Measurements from ENCODE around the gene OPCML. TPM values are rescaled to one million over a fixed set of nuclear protein-coding genes. Genes with fewer than 3 reads are reported as not detected.

OPCML gene
- total and polyA plus RNA-seq, 7 experiments from 2014 or later: not detected

DNA sequence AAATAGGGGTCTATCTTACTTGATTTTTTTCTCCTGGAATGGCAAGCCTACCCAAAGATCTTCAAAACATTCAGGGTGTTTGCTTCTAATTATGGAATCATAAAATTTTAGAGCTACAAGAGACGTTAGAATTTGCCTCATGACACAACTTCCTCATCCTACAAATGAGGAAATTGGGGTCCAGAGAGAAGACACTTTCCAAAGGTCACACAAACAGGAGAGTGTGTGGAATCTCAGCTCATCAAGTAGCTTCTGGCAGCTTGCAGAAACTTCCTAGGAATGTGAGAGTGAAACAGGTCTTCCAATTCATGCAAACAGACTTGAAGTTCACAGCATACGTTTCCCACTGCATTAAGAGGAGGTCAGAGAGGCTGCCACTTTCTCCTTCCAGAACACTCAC is 976.0 kb downstream of the OPCML start:
- Histone ChIP-seq H3K9me3 (ENCODE audit: control insufficient read depth in 2 of 3, low read length in 3 of 3) (no peaks in the 10 kb centered on the region), H3K27ac (ENCODE audit: low read depth, low read length) (no peak overlapping the region), H3K4me3 (ENCODE audit: low read length) (no peak overlapping the region), H3K27me3 (ENCODE audit: control insufficient read depth in 2 of 2, insufficient read depth in 2 of 2, low read length in 2 of 2) (no peaks in the 10 kb centered on the region), H3K36me3 (ENCODE audit: control insufficient read depth in 2 of 3, insufficient read depth in 3 of 3, low read length in 3 of 3) (no peaks in the 10 kb centered on the region), H3K4me1 (ENCODE audit: control insufficient read depth in 2 of 2, insufficient read depth in 2 of 2, low read length in 2 of 2) (no peaks in the 10 kb centered on the region)
- peaks cover 2 to 40% (median 15%) of the 10 kb centered on the region in 11 donors for H3K9me3 Mint-ChIP-seq
- no peak overlapping the region for H3K27ac Mint-ChIP-seq
- no peak overlapping the region for H3K4me3 Mint-ChIP-seq
- no peak for DNase-seq
- POLR2A ChIA-PET: no interaction called here
- H3K27me3 Mint-ChIP-seq: peaks cover 0 to 8% (median 3%) of the 10 kb centered on the region in 5 donors
- intact Hi-C loops (cut with micrococcal nuclease): no loop called here
- H3K36me3 Mint-ChIP-seq: peaks cover 0 to 9% (median 0%) of the 10 kb centered on the region in 5 donors
- no peaks in the 10 kb centered on the region for H3K4me1 Mint-ChIP-seq
- ATAC-seq: no peak
- CTCF ChIA-PET: no interaction called here

DNA sequence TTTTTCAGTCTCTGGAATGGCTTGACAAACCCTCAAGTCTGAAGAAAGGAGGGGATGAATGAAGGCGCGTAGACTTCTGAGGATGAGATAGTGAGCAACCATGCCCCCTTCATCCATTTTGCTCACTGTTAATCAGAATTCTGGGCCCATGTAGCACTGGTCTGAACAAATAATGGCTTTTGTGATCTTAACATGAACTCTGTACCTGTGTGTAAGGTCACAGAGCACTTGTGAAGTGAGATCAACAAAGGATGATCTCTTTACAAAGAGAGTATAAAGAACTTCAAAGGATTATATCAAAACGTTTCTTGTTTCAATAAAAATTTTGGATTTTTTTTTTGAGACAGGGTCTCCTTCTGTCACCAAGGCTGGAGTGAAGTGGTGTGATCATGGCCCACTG is 976.7 kb downstream of the OPCML start:
- H3K9me3 Mint-ChIP-seq: peaks cover 2 to 34% (median 12%) of the 10 kb centered on the region in 11 donors
- no peak for DNase-seq
- Histone ChIP-seq H3K4me1 (ENCODE audit: control insufficient read depth in 2 of 2, insufficient read depth in 2 of 2, low read length in 2 of 2) (no peaks in the 10 kb centered on the region), H3K36me3 (ENCODE audit: control insufficient read depth in 2 of 3, insufficient read depth in 3 of 3, low read length in 3 of 3) (no peaks in the 10 kb centered on the region), H3K9me3 (ENCODE audit: control insufficient read depth in 2 of 3, low read length in 3 of 3) (no peaks in the 10 kb centered on the region), H3K27me3 (ENCODE audit: control insufficient read depth in 2 of 2, insufficient read depth in 2 of 2, low read length in 2 of 2) (no peaks in the 10 kb centered on the region), H3K4me3 (ENCODE audit: low read length) (no peak overlapping the region), H3K27ac (ENCODE audit: low read depth, low read length) (no peak overlapping the region)
- H3K27ac Mint-ChIP-seq: no peak overlapping the region
- no peaks in the 10 kb centered on the region for H3K4me1 Mint-ChIP-seq
- intact Hi-C loops (cut with micrococcal nuclease): no loop called here
- H3K36me3 Mint-ChIP-seq: peaks cover 0 to 9% (median 0%) of the 10 kb centered on the region in 5 donors
- no peak for ATAC-seq
- H3K4me3 Mint-ChIP-seq: no peak overlapping the region
- H3K27me3 Mint-ChIP-seq: peaks cover 0 to 8% (median 2%) of the 10 kb centered on the region in 5 donors
- ChIA-PET POLR2A (no interaction called here), CTCF (no interaction called here)

DNA sequence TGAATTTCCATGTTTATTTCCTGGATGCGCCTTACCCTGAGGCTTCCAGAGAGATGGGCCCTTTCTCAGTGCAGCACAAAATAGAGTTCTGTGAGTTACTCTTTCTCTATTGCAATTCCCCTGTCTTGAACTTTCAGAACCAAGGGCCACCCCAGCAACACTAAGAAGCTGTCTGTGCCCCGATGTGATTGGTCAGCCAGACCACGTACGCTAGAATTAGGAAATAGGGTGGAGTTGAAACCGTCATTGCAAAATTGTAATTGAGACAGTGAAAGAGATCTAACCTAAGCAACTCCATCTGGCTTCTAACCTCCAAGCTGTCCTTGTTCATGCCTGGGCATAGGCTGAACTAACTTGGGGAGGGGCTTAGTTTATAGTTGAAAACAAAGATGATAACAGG is 981.3 kb downstream of the OPCML start:
- H3K27me3 ChIP-seq (ENCODE audit: control insufficient read depth in 2 of 2, insufficient read depth in 2 of 2, low read length in 2 of 2): no peaks in the 10 kb centered on the region
- peaks cover 0 to 4% (median 0%) of the 10 kb centered on the region in 5 donors for H3K27me3 Mint-ChIP-seq
- H3K36me3 ChIP-seq (ENCODE audit: control insufficient read depth in 2 of 3, insufficient read depth in 3 of 3, low read length in 3 of 3): no peaks in the 10 kb centered on the region
- H3K4me1 ChIP-seq (ENCODE audit: control insufficient read depth in 2 of 2, insufficient read depth in 2 of 2, low read length in 2 of 2): no peaks in the 10 kb centered on the region
- peaks cover 7 to 22% (median 10%) of the 10 kb centered on the region in 11 donors for H3K9me3 Mint-ChIP-seq
- intact Hi-C loops (cut with micrococcal nuclease): no loop called here
- no peak for ATAC-seq
- no peaks in the 10 kb centered on the region for H3K4me1 Mint-ChIP-seq
- no peak for DNase-seq
- no peak overlapping the region for H3K4me3 Mint-ChIP-seq
- H3K36me3 Mint-ChIP-seq: peaks cover 0 to 4% (median 0%) of the 10 kb centered on the region in 5 donors
- H3K27ac ChIP-seq (ENCODE audit: low read depth, low read length): no peak overlapping the region
- no peaks in the 10 kb centered on the region for H3K9me3 ChIP-seq (ENCODE audit: control insufficient read depth in 2 of 3, low read length in 3 of 3)
- H3K27ac Mint-ChIP-seq: no peak overlapping the region
- H3K4me3 ChIP-seq (ENCODE audit: low read length): no peak overlapping the region
- CTCF ChIA-PET: no interaction called here
- POLR2A ChIA-PET: no interaction called here

DNA sequence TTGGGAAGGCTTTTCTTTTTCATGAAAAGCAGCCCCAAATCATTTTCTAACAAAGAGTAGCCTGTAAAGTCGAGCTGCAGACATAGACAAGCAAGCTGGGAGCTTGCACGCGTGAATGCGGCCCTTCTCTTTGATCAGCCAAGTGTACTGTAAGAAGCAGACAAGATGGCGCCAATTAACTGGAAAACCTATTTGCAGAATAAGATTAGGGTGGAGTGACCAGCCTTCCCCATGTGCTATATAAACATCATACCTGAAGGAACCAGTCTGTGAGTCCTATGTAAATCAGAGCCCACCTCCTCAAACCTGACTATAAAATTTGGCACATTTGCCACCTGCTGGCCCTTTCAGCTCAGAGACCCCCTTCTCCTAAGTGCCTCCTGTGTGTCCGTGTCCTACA is 982.7 kb downstream of the OPCML start:
- no peaks in the 10 kb centered on the region for H3K27me3 ChIP-seq (ENCODE audit: control insufficient read depth in 2 of 2, insufficient read depth in 2 of 2, low read length in 2 of 2)
- H3K4me1 ChIP-seq (ENCODE audit: control insufficient read depth in 2 of 2, insufficient read depth in 2 of 2, low read length in 2 of 2): no peaks in the 10 kb centered on the region
- ChIA-PET POLR2A (no interaction called here), CTCF (no interaction called here)
- H3K4me1 Mint-ChIP-seq: no peaks in the 10 kb centered on the region
- no peak overlapping the region for H3K4me3 Mint-ChIP-seq
- H3K9me3 Mint-ChIP-seq: peaks cover 7 to 22% (median 9%) of the 10 kb centered on the region in 11 donors
- peaks cover 0 to 4% (median 0%) of the 10 kb centered on the region in 5 donors for H3K27me3 Mint-ChIP-seq
- H3K36me3 Mint-ChIP-seq: peaks cover 0 to 4% (median 0%) of the 10 kb centered on the region in 5 donors
- H3K4me3 ChIP-seq (ENCODE audit: low read length): no peak overlapping the region
- H3K9me3 ChIP-seq (ENCODE audit: control insufficient read depth in 2 of 3, low read length in 3 of 3): no peaks in the 10 kb centered on the region
- intact Hi-C loops (cut with micrococcal nuclease): no loop called here
- no peak for DNase-seq
- ATAC-seq: no peak
- H3K27ac ChIP-seq (ENCODE audit: low read depth, low read length): no peak overlapping the region
- no peak overlapping the region for H3K27ac Mint-ChIP-seq
- no peaks in the 10 kb centered on the region for H3K36me3 ChIP-seq (ENCODE audit: control insufficient read depth in 2 of 3, insufficient read depth in 3 of 3, low read length in 3 of 3)

DNA sequence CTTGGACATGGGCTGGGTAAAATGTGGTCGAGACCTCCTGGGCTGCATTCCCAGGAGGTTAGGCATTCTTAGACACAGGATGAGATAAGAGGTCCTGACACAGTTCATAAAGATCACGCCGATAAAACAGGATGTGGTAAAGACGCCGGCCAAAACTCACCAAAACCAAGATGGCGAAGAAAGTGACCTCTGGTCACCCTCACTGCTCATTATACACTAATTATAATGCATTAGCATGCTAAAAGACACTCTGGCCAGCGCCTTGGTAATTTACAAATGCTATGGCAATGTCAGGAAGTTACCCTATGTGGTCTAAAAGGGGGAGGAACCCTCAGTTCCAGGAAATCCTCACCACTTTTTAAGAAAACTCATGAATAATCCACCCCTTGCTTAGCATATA is 983.3 kb downstream of the OPCML start:
- CTCF ChIA-PET: no interaction called here
- no peak for DNase-seq
- H3K36me3 Mint-ChIP-seq: peaks cover 0 to 4% (median 0%) of the 10 kb centered on the region in 5 donors
- H3K36me3 ChIP-seq (ENCODE audit: control insufficient read depth in 2 of 3, insufficient read depth in 3 of 3, low read length in 3 of 3): no peaks in the 10 kb centered on the region
- H3K27me3 Mint-ChIP-seq: peaks cover 0 to 4% (median 0%) of the 10 kb centered on the region in 5 donors
- H3K27me3 ChIP-seq (ENCODE audit: control insufficient read depth in 2 of 2, insufficient read depth in 2 of 2, low read length in 2 of 2): no peaks in the 10 kb centered on the region
- H3K4me3 Mint-ChIP-seq: no peak overlapping the region
- no peak overlapping the region for H3K27ac Mint-ChIP-seq
- H3K4me3 ChIP-seq (ENCODE audit: low read length): no peak overlapping the region
- ATAC-seq: no peak
- H3K27ac ChIP-seq (ENCODE audit: low read depth, low read length): no peak overlapping the region
- intact Hi-C loops (cut with micrococcal nuclease): no loop called here
- POLR2A ChIA-PET: no interaction called here
- H3K9me3 ChIP-seq (ENCODE audit: control insufficient read depth in 2 of 3, low read length in 3 of 3): no peaks in the 10 kb centered on the region
- peaks cover 7 to 20% (median 9%) of the 10 kb centered on the region in 11 donors for H3K9me3 Mint-ChIP-seq
- no peaks in the 10 kb centered on the region for H3K4me1 ChIP-seq (ENCODE audit: control insufficient read depth in 2 of 2, insufficient read depth in 2 of 2, low read length in 2 of 2)
- no peaks in the 10 kb centered on the region for H3K4me1 Mint-ChIP-seq

DNA sequence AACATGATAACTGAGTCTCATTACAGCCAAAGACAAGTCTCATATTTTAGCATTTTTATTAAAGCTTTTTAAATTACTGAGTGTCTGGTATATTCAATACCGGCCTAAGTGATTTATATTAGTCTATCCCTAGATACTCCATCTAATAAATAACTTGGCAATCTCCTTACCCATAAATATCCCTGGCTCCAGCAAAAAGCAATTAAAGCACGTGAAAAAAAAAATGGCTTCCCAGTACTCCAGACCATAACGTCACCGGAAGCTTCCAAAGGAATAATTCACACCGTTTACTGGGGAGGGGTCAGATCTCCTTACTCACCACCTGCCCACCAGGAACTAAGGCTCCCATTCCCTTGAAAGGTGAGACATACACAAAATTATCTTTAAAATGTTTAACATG is 988.3 kb downstream of the OPCML start:
- H3K36me3 ChIP-seq (ENCODE audit: control insufficient read depth in 2 of 3, insufficient read depth in 3 of 3, low read length in 3 of 3): no peaks in the 10 kb centered on the region
- CTCF ChIA-PET: no interaction called here
- peaks cover 0 to 13% (median 3%) of the 10 kb centered on the region in 11 donors for H3K9me3 Mint-ChIP-seq
- H3K36me3 Mint-ChIP-seq: no peaks in the 10 kb centered on the region
- intact Hi-C loops (cut with micrococcal nuclease): no loop called here
- no peaks in the 10 kb centered on the region for H3K4me1 Mint-ChIP-seq
- no peaks in the 10 kb centered on the region for H3K27me3 ChIP-seq (ENCODE audit: control insufficient read depth in 2 of 2, insufficient read depth in 2 of 2, low read length in 2 of 2)
- H3K27ac ChIP-seq (ENCODE audit: low read depth, low read length): no peak overlapping the region
- no peak for ATAC-seq
- H3K4me3 Mint-ChIP-seq: no peak overlapping the region
- no peak for DNase-seq
- POLR2A ChIA-PET: no interaction called here
- no peak overlapping the region for H3K27ac Mint-ChIP-seq
- H3K27me3 Mint-ChIP-seq: no peaks in the 10 kb centered on the region
- no peaks in the 10 kb centered on the region for H3K9me3 ChIP-seq (ENCODE audit: control insufficient read depth in 2 of 3, low read length in 3 of 3)
- H3K4me3 ChIP-seq (ENCODE audit: low read length): no peak overlapping the region
- H3K4me1 ChIP-seq (ENCODE audit: control insufficient read depth in 2 of 2, insufficient read depth in 2 of 2, low read length in 2 of 2): no peaks in the 10 kb centered on the region

DNA sequence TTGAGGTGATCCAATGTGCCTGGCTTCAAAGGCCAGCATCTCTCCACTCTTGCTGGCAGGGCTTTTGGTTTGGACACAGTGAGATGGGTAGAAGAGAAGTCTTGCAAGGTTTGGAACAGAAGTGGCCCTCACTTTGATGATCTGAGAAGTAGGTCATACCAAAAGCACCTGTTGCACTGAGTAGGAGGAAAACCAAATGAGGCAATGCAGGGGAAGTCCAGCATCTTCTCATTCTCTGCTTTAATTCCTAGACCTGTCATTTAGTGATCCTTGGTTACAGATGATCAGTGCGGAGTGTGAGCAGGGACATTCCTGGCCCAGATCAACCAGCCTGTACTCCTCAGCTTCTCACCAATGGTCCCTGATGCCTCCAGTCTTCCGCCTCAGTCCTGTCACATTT is 990.5 kb downstream of the OPCML start:
- POLR2A ChIA-PET: no interaction called here
- Histone ChIP-seq H3K4me1 (ENCODE audit: control insufficient read depth in 2 of 2, insufficient read depth in 2 of 2, low read length in 2 of 2) (no peaks in the 10 kb centered on the region), H3K4me3 (ENCODE audit: low read length) (no peak overlapping the region), H3K9me3 (ENCODE audit: control insufficient read depth in 2 of 3, low read length in 3 of 3) (no peaks in the 10 kb centered on the region), H3K36me3 (ENCODE audit: control insufficient read depth in 2 of 3, insufficient read depth in 3 of 3, low read length in 3 of 3) (no peaks in the 10 kb centered on the region), H3K27ac (ENCODE audit: low read depth, low read length) (no peak overlapping the region), H3K27me3 (ENCODE audit: control insufficient read depth in 2 of 2, insufficient read depth in 2 of 2, low read length in 2 of 2) (no peaks in the 10 kb centered on the region)
- ATAC-seq: no peak
- CTCF ChIA-PET: no interaction called here
- Mint-ChIP-seq H3K27ac (no peak overlapping the region), H3K4me1 (no peaks in the 10 kb centered on the region), H3K27me3 (no peaks in the 10 kb centered on the region), H3K4me3 (no peak overlapping the region), H3K36me3 (no peaks in the 10 kb centered on the region), H3K9me3 (peaks cover 0 to 9% (median 1%) of the 10 kb centered on the region in 11 donors)
- no peak for DNase-seq
- intact Hi-C loops (cut with micrococcal nuclease): no loop called here

Measured in naive thymus-derived CD4-positive, alpha-beta T cell (primary cell).